GM18505 (cell line): ENCODE measurements around the gene OMG.
"Not testable (repeated sequence)": the region's sequence is repeated elsewhere in the genome, so short reads cannot be mapped to it uniquely, and the experiment has no call there.

Source experiments
- ATAC-seq: cut with Tn5 transposase; IDR thresholded peaks from one replicate; pipeline ENCODE4 v1.9.1; 2021; ENCODE audit not compliant: unreplicated experiment
- POLR2A ChIP-seq: IDR thresholded peaks from 4 replicates; pipeline ENCODE4 v1.6.1; 2011; ENCODE audit warnings: borderline replicate concordance; ENCODE audit not compliant: insufficient read depth, insufficient read length; ENCODE audit errors: extremely low read depth

OMG gene

DNA sequence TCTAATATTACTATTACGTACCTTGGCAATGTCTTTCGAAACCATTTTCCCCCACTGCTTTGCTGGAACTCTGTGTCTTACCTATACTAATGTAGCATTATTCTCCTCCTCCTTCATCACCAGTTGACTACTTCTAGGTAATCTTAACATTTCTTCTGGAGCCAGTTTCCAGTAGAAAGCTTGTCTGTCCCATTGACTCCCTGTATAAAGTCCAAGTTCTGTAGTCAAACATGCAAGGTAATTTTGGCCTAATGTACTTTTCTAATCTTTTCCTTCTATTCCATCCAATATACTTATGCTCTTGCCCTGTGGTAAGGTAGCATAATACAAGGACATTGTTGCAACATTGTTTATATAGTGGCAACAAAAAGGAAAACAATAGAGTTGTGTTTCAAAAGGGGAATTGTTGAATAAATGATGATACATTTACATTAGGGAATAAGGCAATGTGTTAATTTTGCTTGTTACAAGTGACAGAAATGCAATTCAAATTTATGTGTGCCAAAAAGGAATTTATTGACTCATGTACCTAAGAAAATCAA lies 27.9 kb downstream of the OMG start:
- ATAC-seq = no peak
- TF ChIP-seq POLR2A = no peak

DNA sequence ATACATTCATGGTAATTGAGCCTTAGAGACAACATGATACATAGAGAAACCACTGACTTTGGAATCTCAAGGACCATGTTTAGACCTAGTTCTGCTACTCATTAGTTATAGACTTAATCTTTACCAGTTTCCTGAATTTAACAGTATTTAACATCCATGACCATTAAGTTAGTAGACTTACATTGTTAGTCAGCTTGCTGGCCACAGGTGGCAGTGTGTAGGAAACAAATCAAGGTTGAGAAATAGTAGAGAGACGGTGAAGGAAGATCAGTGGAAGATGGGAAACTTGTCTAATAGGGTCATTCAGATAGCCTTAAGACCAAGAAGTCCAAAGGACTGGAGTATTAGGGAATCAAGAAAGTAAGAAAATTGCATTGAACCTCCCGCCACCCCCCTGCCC lies 31.0 kb downstream of the OMG start:
- no peak for ATAC-seq
- TF ChIP-seq POLR2A = no peak

DNA sequence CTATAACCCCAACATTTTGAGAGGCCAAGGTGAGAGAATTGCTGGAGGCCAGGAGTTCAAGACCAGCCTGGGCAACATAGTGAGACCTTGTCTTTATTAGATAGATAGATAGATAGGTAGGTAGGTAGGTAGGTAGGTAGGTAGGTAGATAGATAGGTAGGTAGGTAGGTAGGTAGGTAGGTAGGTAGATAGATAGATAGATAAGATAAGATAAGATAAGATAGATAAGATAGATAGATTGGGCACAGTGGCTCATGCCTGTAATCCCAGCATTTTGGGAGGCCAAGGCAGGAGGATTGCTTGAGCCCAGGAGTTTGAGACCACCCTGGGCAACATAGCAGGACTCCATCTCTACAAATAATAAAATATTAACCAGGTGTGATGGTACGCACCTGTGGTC lies 34.1 kb downstream of the OMG start:
- ATAC-seq = not testable (repeated sequence)

- no peak for TF ChIP-seq POLR2A
- no peak for ATAC-seq
Measured at GRCh38 chr17:31261601-31262000, 35.4 kb downstream of the OMG start.

DNA sequence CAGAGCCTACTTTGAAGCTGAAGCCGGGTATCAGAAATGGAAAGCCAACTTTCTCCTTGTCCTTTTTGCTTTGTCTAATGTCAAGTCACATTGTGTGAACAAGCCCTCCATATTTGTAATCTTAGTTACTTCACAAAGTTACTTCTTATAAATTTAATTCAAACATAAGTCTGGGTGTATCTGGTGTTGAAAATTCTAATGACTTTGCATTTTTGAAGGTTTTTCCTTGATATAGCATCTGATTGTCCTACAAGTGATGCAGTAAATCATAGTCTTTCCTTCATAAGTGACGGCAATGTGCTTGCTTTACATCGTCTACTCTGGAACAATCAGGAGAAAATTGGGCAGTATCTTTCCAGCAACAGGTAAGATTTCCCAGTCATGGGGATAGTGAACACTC lies 36.9 kb downstream of the OMG start:
- TF ChIP-seq POLR2A = no peak
- ATAC-seq = no peak

DNA sequence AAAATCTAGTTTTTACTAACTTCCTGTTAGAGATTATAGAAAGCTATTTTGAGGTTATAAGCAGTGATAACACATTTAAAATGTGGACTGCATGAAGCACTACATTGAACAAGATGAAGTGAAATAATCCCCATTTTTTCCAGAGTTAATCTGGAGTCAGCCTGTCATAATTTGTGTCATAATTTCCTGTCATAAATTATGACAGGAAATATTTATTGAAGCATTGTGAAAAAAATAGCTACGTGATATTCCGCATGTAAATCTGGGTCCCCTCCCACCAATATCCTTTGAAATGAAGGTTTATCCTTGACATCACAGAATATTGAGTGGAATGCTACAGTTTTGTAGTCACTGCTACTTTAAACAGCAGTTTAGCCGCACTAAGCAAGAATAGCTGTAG lies 40.1 kb downstream of the OMG start:
- no peak for TF ChIP-seq POLR2A

DNA sequence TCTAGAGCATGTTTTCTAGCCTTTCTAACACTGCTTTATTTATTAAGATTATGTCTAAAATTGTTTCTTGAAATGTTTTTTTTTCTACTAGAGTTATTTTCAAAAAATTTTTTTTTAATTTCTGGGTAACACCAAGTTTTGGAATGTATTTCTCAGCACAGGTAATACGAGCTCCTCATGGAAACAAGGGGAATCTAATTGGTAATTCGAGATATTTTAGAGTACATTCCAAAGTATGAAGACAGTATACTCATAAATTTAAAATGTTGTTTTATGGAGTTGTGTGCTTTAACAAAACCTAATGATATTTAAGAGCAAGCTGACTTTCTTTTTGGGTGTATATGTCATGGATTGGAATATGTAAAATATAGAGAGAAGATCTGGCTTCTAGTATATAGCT lies 42.4 kb downstream of the OMG start:
- TF ChIP-seq POLR2A = no peak

More for the DNA sequence above, 40.1 kb downstream of the OMG start:
- ATAC-seq = no peak

DNA sequence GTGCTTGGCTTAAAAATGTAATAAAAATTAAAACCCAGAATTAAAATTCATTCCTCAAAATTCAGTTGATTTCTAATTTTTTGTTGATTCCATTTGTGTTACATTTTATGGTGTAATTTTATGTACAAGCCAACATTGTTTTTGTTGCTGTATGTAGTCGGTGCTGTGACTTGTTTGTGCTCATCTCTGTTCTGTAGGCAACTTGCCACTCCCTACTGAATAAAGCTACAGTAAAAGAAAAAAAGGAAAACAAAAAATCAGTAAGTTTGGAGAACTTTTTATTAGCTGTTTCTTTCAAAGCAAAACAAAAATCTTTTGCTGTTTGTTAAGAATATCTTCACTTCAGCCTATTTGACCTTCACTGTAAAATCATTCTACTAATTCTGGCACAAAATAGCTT lies 44.3 kb downstream of the OMG start:
- no peak for ATAC-seq
- no peak for TF ChIP-seq POLR2A

More for the DNA sequence above, 42.4 kb downstream of the OMG start:
- no peak for ATAC-seq

DNA sequence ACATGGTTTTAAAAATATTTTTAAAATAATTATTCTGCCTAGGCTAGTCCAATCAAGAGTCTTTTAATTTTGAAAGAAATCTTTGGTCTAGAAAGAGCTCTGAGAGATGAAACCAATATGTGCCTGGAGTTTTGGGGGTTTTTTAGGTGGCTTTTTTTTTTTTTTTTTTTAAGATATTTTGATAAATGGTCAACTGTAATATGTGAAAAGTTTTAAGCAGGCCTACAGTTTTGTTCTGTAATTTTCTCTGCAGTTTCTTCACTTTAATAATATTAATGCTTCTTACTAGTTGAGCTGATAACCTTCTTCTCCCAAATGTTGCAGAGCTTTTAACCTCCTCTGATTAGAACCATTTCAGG lies 45.1 kb downstream of the OMG start:
- no peak for ATAC-seq
- no peak for TF ChIP-seq POLR2A

GRCh38 chr17:31251105-31251969 lies 45.7 kb downstream of the OMG start:
- no peak for TF ChIP-seq POLR2A
- no peak for ATAC-seq

DNA sequence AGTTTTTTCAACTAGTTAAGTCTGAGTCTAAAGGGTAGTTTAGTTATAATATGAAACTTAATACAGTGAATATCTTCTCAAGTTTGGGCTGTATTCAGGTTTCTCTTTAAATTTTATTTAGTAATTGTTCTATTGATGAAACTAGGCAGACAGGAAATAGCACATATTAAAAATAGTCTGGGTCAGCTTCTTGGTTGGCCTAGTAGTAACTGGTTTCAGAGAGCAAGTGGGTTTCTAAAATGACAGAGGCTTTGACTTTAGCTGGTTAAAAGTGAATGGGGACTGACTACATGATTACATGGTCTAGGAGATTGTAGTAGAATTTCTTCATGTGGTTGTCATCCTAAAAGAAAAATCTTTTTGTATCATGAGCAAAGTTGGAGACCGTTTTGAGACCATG lies 46.8 kb downstream of the OMG start:
- TF ChIP-seq POLR2A = no peak
- no peak for ATAC-seq

DNA sequence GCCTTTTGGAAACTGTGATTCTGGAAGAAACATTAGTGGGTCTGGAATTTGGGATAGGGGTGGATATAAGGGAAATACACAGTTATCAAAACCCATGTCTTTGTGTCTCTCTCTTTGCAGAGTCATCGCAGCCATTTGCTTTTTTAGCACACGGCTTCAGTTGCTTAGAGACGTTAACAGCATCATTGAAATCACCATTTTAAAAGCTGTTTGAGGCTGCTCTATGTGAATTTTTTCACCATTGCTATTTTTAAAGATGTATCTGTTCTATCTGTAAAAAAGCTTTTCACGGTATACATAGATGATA lies 47.3 kb downstream of the OMG start:
- no peak for TF ChIP-seq POLR2A
- no peak for ATAC-seq

GRCh38 chr17:31248986-31249834 lies 47.8 kb downstream of the OMG start:
- ATAC-seq = no peak
- no peak for TF ChIP-seq POLR2A
